RPMI7951 (cell line): ENCODE measurements around the gene ELP1. TPM values are rescaled to one million over a fixed set of nuclear protein-coding genes. Genes with fewer than 3 reads are reported as not detected.

Source experiments
- DNase-seq: peaks from one replicate; pipeline ENCODE4 v3.0.0-alpha.2; 2012; ENCODE audit warnings: low read depth
- total RNA-seq: library from RNA; depleted of rRNA; stranded (reverse); fragments of >200 nt; shearing (Covaris generic); gene quantifications from 2 replicates; pipeline ENCODE4 v1.2.3, GENCODE V29; 2014

The ELP1 gene
- total RNA-seq, 1 experiment from 2014 or later, result 29.9 TPM

- DNase-seq, result no peak
Measured at GRCh38 chr9:108882052-108882888, 51.7 kb downstream of the ELP1 start.

GRCh38 chr9:108880738-108881316 is 53.1 kb downstream of the ELP1 start:
- no peak for DNase-seq

GRCh38 chr9:108877524-108877923 is 56.4 kb downstream of the ELP1 start:
- no peak for DNase-seq

GRCh38 chr9:108876425-108876824 is 57.5 kb downstream of the ELP1 start:
- no peak for DNase-seq

GRCh38 chr9:108874058-108874788 is 59.7 kb downstream of the ELP1 start:
- DNase-seq, result no peak

GRCh38 chr9:108869092-108869725 is 64.7 kb downstream of the ELP1 start:
- no peak for DNase-seq

- no peak for DNase-seq
Measured at GRCh38 chr9:108867829-108868228, 66.1 kb downstream of the ELP1 start.

- DNase-seq, result no peak
Measured at GRCh38 chr9:108867116-108867515, 66.8 kb downstream of the ELP1 start.

- DNase-seq, result no peak
Measured at GRCh38 chr9:108866001-108866420, 67.9 kb downstream of the ELP1 start.

- no peak for DNase-seq
Measured at GRCh38 chr9:108865037-108865436, 68.9 kb downstream of the ELP1 start.

GRCh38 chr9:108864446-108864845 is 69.5 kb downstream of the ELP1 start:
- no peak for DNase-seq

GRCh38 chr9:108863891-108864290 is 70.0 kb downstream of the ELP1 start:
- DNase-seq, result no peak

GRCh38 chr9:108861997-108862396 is 71.9 kb downstream of the ELP1 start, which contains the start of gene ACTL7A:
TSS of gene ACTL7A (plus strand) at chr9:108862266. CDS start at chr9:108862323, 57 bp downstream.
- DNase-seq, result no peak

- no peak for DNase-seq
Measured at GRCh38 chr9:108861464-108861863, 72.5 kb downstream of the ELP1 start.

- no peak for DNase-seq
Measured at GRCh38 chr9:108860764-108861163, 73.2 kb downstream of the ELP1 start.

- no peak for DNase-seq
Measured at GRCh38 chr9:108860354-108860753, 73.6 kb downstream of the ELP1 start.

GRCh38 chr9:108859459-108860114 is 74.3 kb downstream of the ELP1 start:
- no peak for DNase-seq

GRCh38 chr9:108857572-108857971 is 76.4 kb downstream of the ELP1 start:
- DNase-seq, result no peak

- DNase-seq, result no peak
Measured at GRCh38 chr9:108855888-108856287, 78.0 kb downstream of the ELP1 start, which contains the start of gene ACTL7B. TSS of gene ACTL7B (minus strand) at chr9:108855986. CDS start at chr9:108855930, 56 bp downstream.

- no peak for DNase-seq
Measured at GRCh38 chr9:108855529-108855886, 78.4 kb downstream of the ELP1 start.
